Fibroblast of gingiva (primary cell): Measurements from ENCODE around the gene DENND1C.
"Not testable (repeated sequence)": the region's sequence is repeated elsewhere in the genome, so short reads cannot be mapped to it uniquely, and the experiment has no call there.

Experiments
- DNase-seq: peaks from one replicate; pipeline ENCODE4 v3.0.0-alpha.2; 2011; ENCODE audit warnings: low read depth

DENND1C gene

GRCh38 chr19:6455924-6456323 lies 25.7 kb downstream of the DENND1C start:
- DNase-seq = no peak

- no peak for DNase-seq
These were observed 27.5 kb downstream of the DENND1C start for GRCh38 chr19:6453951-6454565.

GRCh38 chr19:6452899-6453298 lies 28.7 kb downstream of the DENND1C start:
- DNase-seq = no peak

- no peak for DNase-seq
These were observed 29.4 kb downstream of the DENND1C start for GRCh38 chr19:6452223-6452614.

GRCh38 chr19:6451583-6452222 lies 29.9 kb downstream of the DENND1C start:
- DNase-seq = no peak

GRCh38 chr19:6450166-6450565 lies 31.4 kb downstream of the DENND1C start:
- DNase-seq = no peak

GRCh38 chr19:6448045-6448444 lies 33.5 kb downstream of the DENND1C start:
- no peak for DNase-seq

- no peak for DNase-seq
These were observed 35.1 kb downstream of the DENND1C start for GRCh38 chr19:6446452-6446851.

- DNase-seq = no peak
These were observed 37.6 kb downstream of the DENND1C start for GRCh38 chr19:6443986-6444385.

- DNase-seq = no peak
These were observed 39.4 kb downstream of the DENND1C start for GRCh38 chr19:6442087-6442688.

- DNase-seq = no peak
These were observed 40.7 kb downstream of the DENND1C start for GRCh38 chr19:6440905-6441304.

GRCh38 chr19:6439743-6440142 lies 41.8 kb downstream of the DENND1C start:
- DNase-seq = no peak

- no peak for DNase-seq
These were observed 47.9 kb downstream of the DENND1C start, which contains the start of gene SLC25A41 for GRCh38 chr19:6433663-6434062. Gene SLC25A41, minus strand, starts transcription at chr19:6433763. Its CDS starts 70 bp downstream, at chr19:6433693.

GRCh38 chr19:6433165-6433564 lies 48.4 kb downstream of the DENND1C start:
- DNase-seq = no peak

GRCh38 chr19:6431891-6432290 lies 49.7 kb downstream of the DENND1C start:
- no peak for DNase-seq

GRCh38 chr19:6429419-6430221 lies 52.0 kb downstream of the DENND1C start:
- no peak for DNase-seq

- not testable (repeated sequence) for DNase-seq
These were observed 52.7 kb downstream of the DENND1C start for GRCh38 chr19:6428692-6429418.

- no peak for DNase-seq
These were observed 54.5 kb downstream of the DENND1C start for GRCh38 chr19:6427131-6427530.

GRCh38 chr19:6425732-6426620 lies 55.6 kb downstream of the DENND1C start:
- DNase-seq = no peak

- DNase-seq = peak; percentile 100
These were observed 56.5 kb downstream of the DENND1C start for GRCh38 chr19:6424939-6425731.
